GDM1 (cell line): ENCODE data around the gene HADHB.
"Not testable (repeated sequence)": the region's sequence is repeated elsewhere in the genome, so short reads cannot be mapped to it uniquely, and the experiment has no call there.

ENCODE experiments used
- DNase-seq: peaks from one replicate; lab custom pipeline; 2025; lab: John Stamatoyannopoulos, UW

The HADHB gene

DNA sequence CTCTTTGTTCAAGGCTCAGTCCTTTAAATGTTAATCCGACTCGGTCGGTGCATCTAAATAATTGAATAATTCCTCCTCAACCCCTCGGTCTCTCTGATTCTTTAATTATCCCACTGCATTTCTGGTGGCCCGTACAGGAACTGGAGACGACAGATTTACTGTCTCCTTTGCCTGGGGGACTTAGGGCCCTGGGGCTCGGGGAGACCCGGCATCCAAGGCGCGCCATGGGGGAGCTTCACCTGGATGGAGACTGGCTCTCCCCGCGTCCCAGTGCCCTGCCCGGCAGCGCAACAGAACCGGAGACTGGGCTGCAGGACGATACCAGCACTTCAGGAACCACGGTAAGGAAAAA lies 53.5 kb downstream of the HADHB start:
- no peak for DNase-seq

DNA sequence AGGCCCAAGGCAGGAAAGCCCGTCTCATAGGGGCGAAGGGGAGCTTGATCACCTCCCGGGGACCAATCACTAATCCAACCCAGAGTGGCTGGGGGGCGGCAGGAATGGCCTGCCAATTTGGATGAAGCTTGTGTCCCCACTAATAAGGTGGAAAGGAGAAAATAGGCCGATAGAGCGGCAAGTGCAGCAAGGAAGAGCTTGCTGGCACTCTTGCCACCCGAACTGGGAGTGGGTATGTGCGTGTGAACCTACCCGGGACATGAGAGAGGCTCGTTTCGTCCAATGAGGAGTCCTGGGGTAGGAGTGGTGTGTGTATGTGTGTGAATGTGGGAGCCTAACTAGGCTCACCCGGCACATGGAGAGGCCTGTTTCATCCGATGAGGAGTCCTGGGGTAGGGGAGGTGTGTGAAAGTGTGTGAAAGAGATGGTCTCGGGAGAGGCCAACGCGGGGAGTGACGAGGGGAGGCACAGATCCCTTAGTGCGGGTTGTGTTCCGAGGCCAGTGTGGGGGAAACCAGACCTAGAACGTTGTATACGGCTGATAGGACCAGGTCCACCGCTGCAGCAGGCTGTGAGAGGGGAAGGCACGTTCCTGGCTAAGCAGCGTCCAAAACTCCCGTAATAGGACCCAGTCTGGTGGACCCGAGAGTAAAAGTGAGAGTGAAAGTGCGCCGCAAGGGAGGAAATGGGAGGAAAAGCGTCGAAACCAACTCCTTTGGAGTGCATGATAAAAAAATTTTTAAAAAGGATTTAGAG lies 54.1 kb downstream of the HADHB start:
- DNase-seq, result no peak

DNA sequence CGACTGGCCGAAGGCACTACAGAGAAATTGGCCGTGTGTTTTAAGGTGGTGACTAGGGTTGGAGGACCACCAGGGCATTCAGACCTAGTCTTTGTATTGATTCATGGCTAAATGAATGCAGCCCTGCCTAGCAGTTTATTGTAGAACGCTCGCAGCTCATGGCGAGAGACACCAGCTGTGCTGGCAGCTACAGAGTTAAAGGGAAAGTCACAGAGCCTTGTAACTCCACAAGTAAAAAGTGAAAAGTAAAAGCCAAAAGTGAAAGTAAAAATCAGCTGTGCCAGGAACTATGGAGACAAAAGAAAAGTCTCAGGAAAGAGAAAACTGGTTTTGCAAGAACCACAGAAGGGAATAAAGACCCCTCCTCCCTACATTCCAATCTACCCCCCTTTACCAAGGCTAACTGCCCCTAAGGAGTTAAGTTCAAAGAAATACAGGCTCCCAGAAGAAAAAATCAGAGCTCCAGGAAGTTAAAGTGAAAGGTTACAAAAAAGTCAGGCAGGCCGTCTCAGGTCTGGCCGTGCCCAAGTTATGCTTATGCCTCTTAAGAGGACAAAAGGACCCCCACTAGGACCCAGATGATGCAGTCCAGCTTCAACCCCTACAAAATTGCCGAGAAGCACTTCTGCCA lies 54.8 kb downstream of the HADHB start:
- DNase-seq, result no peak

DNA sequence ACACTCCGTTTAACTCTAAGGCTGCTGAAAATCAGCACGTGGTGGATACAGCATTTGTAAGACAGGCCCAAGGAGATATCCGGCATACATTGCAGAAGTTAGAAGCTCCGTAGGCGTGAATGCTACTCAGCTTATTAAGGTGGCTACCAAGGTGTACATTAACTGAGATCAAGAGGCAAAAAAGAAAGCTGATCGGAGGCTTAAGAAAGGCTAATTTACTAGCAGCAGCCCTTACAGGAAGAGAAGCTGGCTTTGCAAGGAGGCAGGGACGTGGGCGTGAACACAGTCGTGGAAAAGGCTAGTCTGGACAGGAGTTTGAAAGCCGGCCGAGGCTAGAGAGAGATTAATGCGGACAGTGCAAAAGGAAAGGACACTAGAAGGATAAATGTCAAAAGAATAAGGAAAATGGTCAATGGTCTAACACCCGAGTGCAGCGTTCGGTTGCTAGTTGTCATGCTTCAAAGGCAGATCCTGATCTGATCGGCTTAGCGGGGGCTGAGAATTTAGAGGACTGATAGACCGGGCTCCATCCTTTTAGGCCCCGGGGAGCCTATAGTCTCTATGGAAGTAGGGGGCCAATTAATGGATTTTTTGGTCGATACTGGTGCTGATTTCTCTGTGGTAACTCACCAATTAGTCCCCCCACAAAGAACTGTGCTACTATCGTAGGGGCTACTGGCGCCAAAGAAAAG lies 55.6 kb downstream of the HADHB start:
- DNase-seq, result no peak

DNA sequence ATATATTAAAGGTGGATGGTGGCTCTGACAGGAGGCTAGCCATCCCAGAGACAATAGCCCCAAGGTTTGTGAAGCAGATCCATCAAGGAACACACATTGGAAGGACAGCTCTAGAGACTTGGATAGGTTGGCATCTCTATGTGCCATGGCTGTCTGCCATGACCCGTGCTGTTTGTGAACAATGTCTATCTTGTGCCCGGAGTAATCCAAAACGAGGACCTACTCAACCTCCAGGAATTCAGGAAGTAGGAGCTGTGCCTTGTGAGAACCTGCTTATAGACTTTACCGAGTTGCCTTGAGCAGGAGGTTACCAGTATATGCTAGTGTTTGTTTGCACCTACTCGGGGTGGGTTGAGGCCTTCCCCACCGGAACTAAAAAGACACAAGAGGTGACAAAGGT lies 58.1 kb downstream of the HADHB start:
- DNase-seq, result no peak

DNA sequence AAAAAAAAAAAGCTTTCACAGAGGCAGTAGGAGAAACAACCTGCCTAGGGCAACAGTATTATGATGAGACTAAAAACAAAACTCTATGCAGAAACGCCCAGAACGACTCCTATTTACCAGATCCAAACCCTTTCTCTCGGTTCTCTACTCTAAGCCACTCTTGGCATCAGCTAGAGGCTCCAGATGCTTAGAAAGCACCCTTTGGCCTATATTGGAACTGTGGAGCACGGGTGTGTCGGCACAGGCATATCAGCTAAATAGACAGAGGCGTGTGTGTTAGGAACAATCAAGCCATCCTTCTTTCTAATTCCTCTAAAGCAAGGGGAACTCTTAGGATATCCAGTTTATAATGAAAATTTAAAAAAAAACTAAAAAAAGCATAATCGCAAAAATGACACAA lies 60.4 kb downstream of the HADHB start:
- DNase-seq, result not testable (repeated sequence)

DNA sequence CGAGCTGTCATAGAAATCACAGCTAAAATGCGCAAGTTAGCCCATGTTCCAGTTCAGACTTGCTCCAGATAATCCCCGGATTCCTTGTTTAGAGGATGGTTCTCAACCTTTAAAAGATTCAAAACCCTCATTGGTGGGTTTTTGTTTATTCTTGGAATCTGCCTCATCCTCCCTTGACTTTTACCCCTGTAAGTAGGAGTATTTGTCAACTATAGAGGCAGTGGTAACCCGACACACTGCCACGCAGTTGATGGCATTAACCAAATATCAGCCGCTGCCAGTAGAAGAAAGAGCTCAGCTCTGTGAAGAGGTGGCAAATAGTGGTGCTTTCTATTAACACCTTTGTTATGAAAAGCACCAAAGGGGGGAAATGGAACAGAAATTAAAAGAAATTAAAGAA lies 60.8 kb downstream of the HADHB start:
- no peak for DNase-seq

DNA sequence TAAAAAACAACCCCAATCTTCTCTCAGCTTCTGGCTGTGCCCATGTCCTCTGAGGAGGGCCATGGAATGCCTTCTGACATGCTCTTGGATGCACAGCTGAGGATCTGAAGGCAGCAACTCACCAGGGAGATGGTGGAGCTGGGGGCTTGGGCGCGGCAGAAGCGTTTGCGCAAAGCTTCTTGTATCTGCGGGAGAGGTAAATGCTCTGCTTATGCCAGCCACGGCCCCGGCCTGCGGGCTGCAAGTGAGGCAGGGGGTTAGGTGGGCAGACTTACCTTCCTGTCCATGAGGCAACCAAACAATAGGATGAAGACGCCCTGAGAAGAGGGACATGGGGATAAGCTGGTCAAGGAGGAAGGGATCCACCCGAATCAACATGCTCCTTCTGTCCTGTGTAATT lies 65.2 kb downstream of the HADHB start:
- DNase-seq, result no peak

DNA sequence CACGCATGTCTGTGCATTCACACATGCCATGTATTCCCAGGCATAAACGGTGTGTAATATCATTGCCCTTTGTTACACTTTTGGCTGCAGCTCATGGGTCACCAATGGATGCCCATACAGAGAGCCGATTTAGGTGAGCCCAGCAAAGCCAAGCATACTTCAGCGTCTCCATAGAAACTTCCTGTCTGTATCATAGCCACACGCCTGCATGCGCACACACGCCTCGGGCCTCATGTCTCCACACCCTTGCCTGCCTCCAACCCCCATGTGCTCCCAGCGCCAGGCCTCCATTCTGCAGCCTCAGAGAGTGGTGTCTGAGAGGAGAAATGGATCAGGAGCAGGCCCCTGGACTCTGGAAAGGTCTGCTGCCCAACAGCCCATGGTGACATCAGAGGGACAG lies 67.7 kb downstream of the HADHB start:
- DNase-seq, result no peak

DNA sequence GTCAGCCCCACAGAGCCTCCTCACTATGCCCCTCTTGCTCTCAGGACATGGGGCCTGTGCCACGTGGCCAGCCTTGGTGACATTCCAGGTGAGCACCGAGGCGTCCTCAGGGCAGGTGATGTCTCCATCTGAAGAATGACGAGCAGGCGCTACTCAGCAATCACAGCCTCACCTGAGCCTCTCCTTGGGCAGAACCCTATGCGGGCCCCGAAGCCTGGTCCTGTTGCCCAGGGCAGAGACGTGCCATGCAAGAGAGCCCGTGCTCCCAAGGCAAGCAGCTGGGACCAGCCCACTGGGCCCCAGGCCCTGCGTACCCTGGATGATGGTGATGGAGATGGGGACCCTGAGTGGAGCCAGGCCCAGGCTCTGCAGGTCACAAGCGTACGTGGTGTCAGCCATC lies 68.7 kb downstream of the HADHB start:
- DNase-seq, result no peak

DNA sequence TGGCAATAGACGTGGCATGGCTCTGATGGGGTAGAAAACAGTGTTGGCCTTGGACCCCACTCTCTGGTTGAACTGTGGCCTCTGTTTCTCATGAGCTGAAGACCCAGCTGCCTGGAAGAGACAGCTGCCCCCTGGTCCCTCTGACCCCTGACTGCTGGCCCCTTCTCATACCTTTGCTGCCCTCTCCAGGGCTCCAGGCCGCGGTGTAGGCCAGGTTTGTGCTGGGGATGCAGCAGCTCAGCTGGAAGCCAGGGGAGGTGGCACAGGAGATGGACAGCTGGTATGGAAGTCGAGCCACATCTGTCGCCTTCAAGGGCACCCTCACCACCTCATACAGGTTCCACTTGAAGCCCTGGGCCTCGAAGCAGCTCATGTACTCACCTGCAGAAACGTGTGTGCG lies 69.5 kb downstream of the HADHB start:
- DNase-seq, result no peak

DNA sequence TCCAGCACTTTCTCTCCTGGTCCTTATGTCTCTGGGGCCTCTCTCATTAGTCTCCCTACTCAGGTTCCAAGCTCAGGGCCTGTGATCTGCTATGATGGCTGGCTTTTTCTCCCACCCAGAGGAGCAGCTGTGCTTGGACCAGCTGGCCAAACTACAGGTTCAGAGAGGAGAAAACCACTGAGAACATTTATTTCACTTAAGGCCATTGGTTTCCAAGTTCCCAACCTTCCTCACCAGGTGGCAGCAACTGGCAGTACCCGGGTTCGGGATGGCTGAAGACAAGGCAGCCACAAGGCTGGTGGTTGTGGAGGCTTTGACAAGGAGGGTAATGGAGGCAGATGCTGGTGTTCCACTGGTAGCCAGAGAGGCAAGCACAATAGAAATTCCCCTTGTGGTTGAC lies 71.3 kb downstream of the HADHB start:
- DNase-seq, result no peak

DNA sequence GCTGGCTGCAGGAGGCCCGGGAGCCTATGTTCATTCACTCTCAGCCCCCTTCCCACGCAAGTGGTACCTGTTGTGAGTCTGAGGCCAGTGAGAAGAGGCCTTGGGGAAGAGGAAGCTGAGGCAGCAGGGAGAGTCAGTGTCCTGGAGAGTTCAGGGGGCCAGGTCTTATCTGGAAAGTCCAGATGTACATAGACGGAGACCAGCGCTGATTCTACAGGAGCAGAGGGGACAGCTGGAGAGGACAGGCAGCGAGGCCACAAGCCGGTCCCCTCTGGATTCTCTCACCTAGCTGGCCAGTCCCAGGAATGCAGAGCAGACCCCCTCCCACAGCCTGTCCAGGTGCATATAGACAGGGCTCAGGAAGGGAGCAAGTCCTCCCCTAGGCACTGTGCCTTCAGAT lies 72.1 kb downstream of the HADHB start:
- no peak for DNase-seq

DNA sequence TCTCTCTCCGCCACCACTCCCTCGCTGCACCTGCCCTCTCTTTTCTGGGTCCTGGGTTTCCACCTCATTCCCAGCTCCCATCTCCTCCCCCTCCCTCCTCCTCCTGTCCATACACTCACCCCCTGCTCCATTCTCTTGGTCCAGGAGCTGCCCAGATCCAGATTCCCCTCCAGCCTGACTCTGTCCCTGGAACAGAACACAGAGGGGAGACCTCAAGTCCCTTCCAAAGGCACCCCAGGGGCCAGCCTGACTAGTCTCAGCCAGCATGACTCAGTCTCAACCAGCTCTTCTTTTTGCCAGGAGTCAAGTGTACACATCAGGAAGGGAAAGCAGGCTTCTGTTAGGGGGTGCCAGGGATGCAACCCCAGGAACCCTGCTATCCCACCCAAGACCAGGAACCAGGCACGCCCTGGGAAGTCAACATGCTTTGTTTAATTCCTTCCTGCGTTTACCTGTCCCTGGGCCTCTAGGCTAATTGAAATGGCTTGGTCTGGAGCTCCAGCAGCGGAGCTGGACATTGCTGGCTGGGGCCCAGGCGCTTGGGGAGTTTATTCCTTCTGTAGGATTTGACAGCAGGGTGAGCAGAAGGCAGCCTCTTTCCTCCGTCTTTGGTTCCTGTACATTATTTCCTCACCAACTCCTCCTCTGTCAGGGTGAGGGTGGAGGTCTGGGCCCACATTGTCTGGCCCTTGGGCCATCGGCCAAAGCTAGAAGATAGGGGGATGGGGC lies 72.8 kb downstream of the HADHB start:
- no peak for DNase-seq

DNA sequence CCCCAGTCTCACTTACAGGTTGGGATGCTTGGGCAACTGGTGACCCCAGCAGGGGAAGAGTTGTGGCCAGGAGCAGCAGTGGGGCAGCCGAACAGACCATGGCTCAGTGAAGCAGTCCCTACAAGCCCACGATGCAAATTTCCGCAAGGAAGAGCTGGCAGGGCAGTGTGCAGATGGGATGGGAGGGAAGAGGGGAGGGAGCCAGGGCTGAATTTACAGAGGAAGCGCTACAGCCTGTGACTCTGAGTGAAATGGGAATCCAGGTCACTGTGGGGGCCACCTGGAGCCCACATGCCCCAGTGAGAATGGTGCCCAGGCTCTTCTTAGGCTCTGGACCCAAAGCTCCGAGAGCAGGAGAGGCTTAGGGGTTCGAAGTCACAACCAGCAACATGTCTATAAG lies 74.2 kb downstream of the HADHB start:
- DNase-seq, result no peak

DNA sequence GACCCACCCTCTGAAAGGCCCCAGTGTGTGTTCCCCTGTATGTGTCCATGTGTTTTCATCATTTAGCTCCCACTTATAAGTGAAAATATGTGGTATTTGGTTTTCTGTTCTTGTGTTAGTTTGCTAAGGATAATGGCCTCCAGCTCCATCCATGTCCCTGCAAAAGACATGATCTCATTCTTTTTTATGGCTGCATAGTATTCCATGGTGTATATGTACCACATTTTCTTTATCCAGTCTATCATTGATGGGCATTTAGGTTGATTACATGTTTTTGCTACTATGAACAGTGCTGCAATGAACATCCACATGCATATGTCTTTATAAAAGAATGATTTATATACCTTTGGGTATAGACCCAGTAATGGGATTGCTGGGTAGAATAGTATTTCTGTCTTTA lies 79.7 kb downstream of the HADHB start:
- not testable (repeated sequence) for DNase-seq

DNA sequence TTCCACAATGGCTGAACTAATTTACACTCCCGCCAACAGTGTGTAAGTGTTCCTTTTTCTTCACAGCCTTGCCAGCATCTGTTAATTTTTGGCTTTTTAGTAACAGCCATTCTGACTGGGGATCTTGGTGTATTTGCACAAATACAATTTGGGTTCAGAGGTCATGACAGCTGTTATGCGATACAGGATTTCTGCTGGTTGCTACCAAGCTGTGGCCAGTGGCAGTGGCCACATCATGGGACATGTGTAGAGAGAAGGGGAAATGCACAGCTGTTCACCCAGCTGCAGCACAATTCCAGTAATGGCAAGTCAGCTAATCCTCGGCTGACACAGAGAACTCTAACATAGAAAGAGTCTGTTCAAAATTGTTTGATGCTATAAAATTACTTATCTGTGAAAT lies 80.2 kb downstream of the HADHB start:
- no peak for DNase-seq

DNA sequence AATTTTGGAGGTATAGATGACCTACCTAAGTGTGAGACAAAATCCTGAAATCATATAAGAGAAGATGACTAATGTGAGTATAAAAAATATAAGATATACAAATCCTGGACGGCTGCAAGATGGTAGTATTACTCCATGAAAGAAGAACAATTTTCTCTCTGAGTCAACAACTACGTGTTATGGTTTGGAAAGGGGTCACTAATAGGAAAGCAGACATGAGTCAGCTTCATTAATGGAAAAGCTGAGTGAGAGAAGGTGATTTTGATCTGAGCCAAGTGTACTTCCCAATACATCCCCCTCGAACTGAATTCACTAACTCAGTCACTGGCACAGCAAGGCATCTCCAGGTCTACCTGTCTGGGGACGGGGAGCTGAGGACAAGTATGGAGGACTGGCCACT lies 81.1 kb downstream of the HADHB start:
- DNase-seq, result no peak

DNA sequence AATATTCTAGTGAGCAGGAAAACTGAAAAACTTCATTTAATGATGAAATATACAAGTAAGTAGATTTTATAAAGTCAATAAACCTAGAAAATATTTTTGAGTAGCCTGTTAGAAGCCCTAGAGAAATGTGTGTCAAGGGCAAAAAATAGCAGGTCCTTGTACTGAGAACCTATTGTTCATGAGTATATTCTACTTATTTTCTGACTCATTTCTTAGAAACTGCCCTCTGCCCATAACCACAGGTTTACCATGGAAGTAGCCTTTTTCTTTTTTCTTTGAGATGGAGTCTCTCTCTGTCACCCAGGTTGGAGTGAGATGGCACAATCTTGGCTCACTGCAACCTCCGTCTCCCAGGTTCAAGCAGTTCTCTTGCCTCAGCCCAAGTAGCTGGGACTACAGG lies 81.8 kb downstream of the HADHB start:
- no peak for DNase-seq

DNA sequence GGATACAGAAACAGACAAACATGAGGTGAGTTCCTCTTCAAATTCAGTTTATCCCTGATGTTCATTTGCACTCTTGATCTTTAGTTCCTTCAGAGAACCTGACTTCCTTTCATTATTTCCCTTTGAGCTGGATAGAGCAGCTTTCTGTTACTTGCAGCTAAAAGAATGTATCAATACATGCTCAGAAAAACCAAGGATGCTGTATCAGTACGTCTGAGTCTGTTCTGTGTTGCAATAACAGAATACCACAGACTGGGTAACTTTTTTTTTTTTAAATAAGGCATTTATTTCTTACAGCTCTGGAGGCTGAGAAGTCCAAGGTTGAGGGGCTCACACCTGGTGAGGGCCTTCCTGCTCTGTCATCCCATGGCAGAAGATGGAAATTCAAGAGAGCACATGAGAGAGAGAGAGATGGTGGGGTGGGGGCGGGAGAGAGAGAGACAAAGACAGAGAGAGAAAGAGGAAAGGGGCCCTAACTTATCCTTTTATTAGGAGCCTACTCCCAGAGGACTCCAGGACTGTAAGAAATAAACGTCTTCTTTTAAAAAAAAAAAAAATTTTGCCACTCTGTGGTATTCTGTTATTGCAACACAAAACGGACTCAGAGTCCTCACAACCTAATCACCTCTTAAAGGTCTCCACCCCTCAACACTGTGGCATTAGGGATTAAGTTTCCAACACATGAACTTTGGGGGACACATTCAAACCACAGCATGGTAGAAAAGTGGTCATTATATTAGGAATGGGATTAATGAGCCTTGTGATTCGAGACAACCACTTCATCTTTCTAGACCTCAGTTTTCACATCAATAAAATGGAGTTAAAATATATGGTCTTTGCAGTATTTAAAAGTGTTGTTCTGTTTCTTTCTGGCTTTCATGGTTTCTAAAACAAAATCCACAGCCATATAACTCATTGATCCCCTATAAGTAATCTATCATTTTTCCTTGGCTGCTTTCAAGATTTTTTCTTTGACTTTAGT lies 82.8 kb downstream of the HADHB start:
- DNase-seq, result no peak

DNA sequence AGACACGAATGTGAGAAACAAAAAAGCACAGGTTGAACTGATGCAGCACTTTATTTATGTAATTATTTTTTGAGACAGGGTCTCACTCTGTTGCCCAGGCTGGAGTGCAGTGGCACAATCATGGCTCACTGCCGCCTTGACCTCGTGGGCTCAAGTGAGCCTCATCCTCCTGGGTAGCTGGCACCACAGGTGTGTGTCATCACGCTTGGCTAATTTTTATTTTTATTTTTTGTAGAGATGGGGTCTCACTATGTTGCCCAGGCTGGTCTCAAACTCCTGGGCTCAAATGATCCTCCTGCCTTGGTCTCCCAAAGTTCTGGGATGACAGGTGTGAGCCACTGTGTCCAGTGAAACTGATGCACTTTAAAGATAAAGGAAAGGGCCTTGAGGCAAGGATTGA lies 84.3 kb downstream of the HADHB start:
- DNase-seq, result not testable (repeated sequence)

DNA sequence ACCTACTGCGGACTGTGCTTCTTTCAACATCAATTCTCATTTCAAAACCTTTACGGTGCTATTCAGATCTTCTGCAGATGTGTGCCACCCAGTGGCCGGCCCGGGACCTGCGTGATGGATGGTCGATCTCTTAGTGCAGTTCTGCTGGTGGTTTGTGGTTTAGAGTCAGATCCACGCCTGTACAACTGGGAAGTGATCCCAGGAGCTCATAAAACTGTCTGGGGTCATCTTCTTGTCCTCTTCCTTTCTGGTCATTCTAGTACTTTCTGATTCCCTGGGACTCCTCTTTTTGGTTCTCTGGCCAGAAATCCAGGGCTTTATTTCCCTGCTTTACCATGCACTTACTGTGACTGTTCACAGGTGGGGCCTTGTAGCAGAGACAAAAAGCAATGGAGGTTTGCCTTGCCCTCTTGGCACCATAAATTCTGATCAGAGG lies 85.4 kb downstream of the HADHB start:
- DNase-seq, result peak; percentile 79
